A549 (cell line): ENCODE measurements around the gene RAD51. TPM values are rescaled to one million over a fixed set of nuclear protein-coding genes. Genes with fewer than 3 reads are reported as not detected.

Source experiments
- ATAC-seq, 2 experiments: fragments of 200-7000 bp in 1 of 2; fragments of >200 bp in 1 of 2; cut with Nextera tagmentation in 1 of 2; cut with Tn5 transposase in 1 of 2; 3 replicates each; pipeline versions ENCODE4 v1.8.0 to v1.9.1; 2018 to 2020; ENCODE audit warnings: mild to moderate bottlenecking in 1 of 2, moderate library complexity in 1 of 2
- CTCF ChIA-PET: fragments of 300-600 bp; sonication (Branson Sonifier 250); formaldehyde crosslinking; extraction: SDS; loops from one replicate; lab custom pipeline; 2021; ENCODE audit warnings: antibody characterized with exemption, inconsistent platforms; lab: Yijun Ruan, JAX
- POLR2A ChIA-PET: fragments of 350-600 bp; formaldehyde crosslinking; extraction: SDS; loops from one replicate; lab custom pipeline; 2021; ENCODE audit warnings: antibody characterized with exemption, inconsistent platforms; lab: Yijun Ruan, JAX
- DNase-seq, 2 experiments: peaks; one replicate each; pipeline versions ENCODE4 v3.0.0 to v3.0.0-alpha.2; 2011 to 2016; ENCODE audit warnings: low read depth in 1 of 2, low spot score in 1 of 2
- FAIRE-seq: peaks from 2 replicates; lab custom pipeline; 2011; peaks lifted over from hg19 to GRCh38; lab: Jason Lieb, UNC
- H3K27ac ChIP-seq, 2 experiments: fragments of >200 bp; sonication (Bioruptor Twin); formaldehyde crosslinking; 3 replicates each; pipeline ENCODE4 v1.5.1; 2016 to 2017
- H3K4me1 ChIP-seq: fragments of >200 bp; sonication (Bioruptor Twin); formaldehyde crosslinking; 3 replicates; pipeline ENCODE4 v1.6.1; 2016
- H3K4me2 ChIP-seq: fragments of >200 bp; sonication (Bioruptor Twin); formaldehyde crosslinking; 3 replicates; pipeline ENCODE4 v1.6.1; 2016
- H3K4me3 ChIP-seq: fragments of >200 bp; sonication (Bioruptor Twin); formaldehyde crosslinking; 3 replicates; pipeline ENCODE4 v1.5.1; 2016
- H3K9me3 ChIP-seq: fragments of >200 bp; sonication (Bioruptor Twin); formaldehyde crosslinking; 3 replicates; pipeline ENCODE4 v1.6.1; 2016
- ATOH8 ChIP-seq: fragments of 250-450 bp; sonication (Bioruptor Pico); IDR thresholded peaks from 2 replicates; pipeline ENCODE4 v1.5.0; 2020; ENCODE audit warnings: low read depth, mild to moderate bottlenecking, moderate library complexity
- BCL3 ChIP-seq: fragments of >200 bp; sonication (Bioruptor Twin); formaldehyde crosslinking; IDR thresholded peaks from 3 replicates; pipeline ENCODE4 v1.6.1; 2016
- BHLHE40 ChIP-seq: IDR thresholded peaks from 2 replicates; pipeline ENCODE4 v1.6.1; 2012; ENCODE audit warnings: low read depth, low read length, inconsistent platforms
- CBX2 ChIP-seq: fragments of 200-600 bp; sonication (generic); IDR thresholded peaks from 2 replicates; pipeline ENCODE4 v1.6.1; 2016; ENCODE audit warnings: low read depth, mild to moderate bottlenecking, borderline replicate concordance
- E2F6 ChIP-seq: IDR thresholded peaks from 2 replicates; pipeline ENCODE4 v1.6.1; 2012; ENCODE audit warnings: low read depth, borderline replicate concordance
- EHF ChIP-seq: fragments of 250-450 bp; sonication (Bioruptor Pico); IDR thresholded peaks from 2 replicates; pipeline ENCODE4 v1.5.0; 2020; ENCODE audit warnings: mild to moderate bottlenecking
- EP300 ChIP-seq, 2 experiments: fragments of >200 bp; sonication (Bioruptor Twin); formaldehyde crosslinking; IDR thresholded peaks; 2 replicates in 1 of 2; 3 replicates in 1 of 2; pipeline ENCODE4 v1.6.1; 2016 to 2017
- FOSL2 ChIP-seq, 2 experiments: fragments of 450-650 bp in 1 of 2; fragments of >200 bp in 1 of 2; sonication (Bioruptor Twin) in 1 of 2; formaldehyde crosslinking; IDR thresholded peaks; 2 replicates each; pipeline versions ENCODE4 v1.5.0 to v1.6.1; 2016 to 2020; ENCODE audit warnings: mild to moderate bottlenecking in 1 of 2, moderate library complexity in 1 of 2
- GATA3 ChIP-seq: IDR thresholded peaks from 2 replicates; pipeline ENCODE4 v1.6.1; 2012; ENCODE audit warnings: borderline replicate concordance
- HOXB13 ChIP-seq: fragments of 250-450 bp; sonication (Bioruptor Pico); IDR thresholded peaks from 2 replicates; pipeline ENCODE4 v1.5.0; 2020; ENCODE audit warnings: low read depth, mild to moderate bottlenecking, moderate library complexity
- HOXB5 ChIP-seq: fragments of 250-450 bp; sonication (Bioruptor Pico); IDR thresholded peaks from 2 replicates; pipeline ENCODE4 v1.5.0; 2020; ENCODE audit warnings: mild to moderate bottlenecking, moderate library complexity
- JUN ChIP-seq, 2 experiments: fragments of >200 bp; sonication (Bioruptor Twin); formaldehyde crosslinking; IDR thresholded peaks; 2 replicates in 1 of 2; 3 replicates in 1 of 2; pipeline ENCODE4 v1.6.1; 2016 to 2017
- KDM5A ChIP-seq: fragments of 200-600 bp; sonication (generic); IDR thresholded peaks from 2 replicates; pipeline ENCODE4 v1.6.1; 2016; ENCODE audit warnings: antibody characterized with exemption, mild to moderate bottlenecking
- MAFK ChIP-seq: fragments of 450-650 bp; IDR thresholded peaks from 2 replicates; pipeline ENCODE4 v1.6.1; 2014; ENCODE audit not compliant: partially characterized antibody
- MAZ ChIP-seq: fragments of 150-350 bp; IDR thresholded peaks from 2 replicates; pipeline ENCODE4 v1.6.1; 2014; ENCODE audit warnings: antibody characterized with exemption, low read depth, low read length, borderline replicate concordance
- PHF8 ChIP-seq: fragments of 200-600 bp; sonication (generic); IDR thresholded peaks from 2 replicates; pipeline ENCODE4 v1.6.1; 2016; ENCODE audit warnings: low read depth, mild to moderate bottlenecking, antibody characterized with exemption, moderate library complexity, borderline replicate concordance
- POLR2A ChIP-seq: IDR thresholded peaks from 2 replicates; pipeline ENCODE4 v1.6.1; 2012; ENCODE audit warnings: mild to moderate bottlenecking, low read length
- POLR2AphosphoS2 ChIP-seq: conservative IDR thresholded peaks from 2 replicates; pipeline ENCODE4 v1.6.1; 2012; ENCODE audit warnings: low read length, improper control_type of control experiment, inconsistent platforms
- RFX5 ChIP-seq: fragments of 450-650 bp; IDR thresholded peaks from 2 replicates; pipeline ENCODE4 v1.7.1; 2014; ENCODE audit warnings: antibody characterized with exemption, mild to moderate bottlenecking, moderate library complexity
- SMC3 ChIP-seq: fragments of >200 bp; sonication (Bioruptor Twin); formaldehyde crosslinking; IDR thresholded peaks from 3 replicates; pipeline ENCODE4 v1.6.1; 2018; ENCODE audit warnings: inconsistent platforms
- ZC3H11A ChIP-seq: fragments of 450-650 bp; IDR thresholded peaks from 2 replicates; pipeline ENCODE4 v1.6.1; 2014; ENCODE audit warnings: antibody characterized with exemption, mild to moderate bottlenecking
- ZFP36 ChIP-seq: fragments of 450-650 bp; IDR thresholded peaks from 2 replicates; pipeline ENCODE4 v1.6.1; 2014; ENCODE audit warnings: borderline replicate concordance; ENCODE audit not compliant: partially characterized antibody
- WGBS: methylation state at CpG from one replicate; pipeline ENCODE4 v1.1.6; 2017; ENCODE audit errors: missing lambda C conversion rate; 5-methylcytosine and 5-hydroxymethylcytosine counted together
- polyA plus RNA-seq, 4 experiments: library from polyadenylated mRNA; depleted of rRNA in 3 of 4; stranded (reverse); fragments of >200 nt; fragmentation: RNase III in 1 of 4; extraction: RNeasy Plus Mini Kit Qiagen cat#74134 plus additional on column Dnase treatment in 1 of 4; gene quantifications; 2 replicates in 3 of 4; 3 replicates in 1 of 4; pipeline ENCODE4 v1.2.3, GENCODE V29; 2011 to 2017

RAD51 gene
- polyA plus RNA-seq, 2 of the 4 experiments (the other 2 are of a cell fraction), result 12.9 to 14.4 TPM

GRCh38 chr15:40754883-40755811 is 60.2 kb downstream of the RAD51 start, which contains the start of gene RMDN3 (continued):
- TF ChIP-seq MAZ (0 out of 2 replicates have a peak, but pooled peaks have one; percentile 17), POLR2AphosphoS2 (no peak), RFX5 (no peak), HOXB13 (CRISPR knock-in tag) (no peak), FOSL2 (IDR thresholded peaks at IDR 0.05) (no peak), FOSL2 (CRISPR knock-in tag; IDR thresholded peaks at IDR 0.05) (no peak), JUN (IDR thresholded peaks at IDR 0.05) (peak in 1 of 2 experiments; percentile 56; a peak in 2 of 5 replicates), BHLHE40 (no peak), ZFP36 (no peak), BCL3 (peak; percentile 35; the same call in 1 of the 3 replicates), KDM5A (peak; percentile 78), E2F6 (peak; percentile 76), POLR2A (peak; percentile 59), EHF (no peak), EP300 (IDR thresholded peaks at IDR 0.05) (no peak)

- TF ChIP-seq MAFK (no peak), PHF8 (no peak), SMC3 (no peak), GATA3 (no peak), CBX2 (no peak), KDM5A (no peak), POLR2AphosphoS2 (no peak), ZC3H11A (no peak), E2F6 (no peak), ATOH8 (no peak), HOXB5 (CRISPR knock-in tag) (no peak)
- ChIA-PET CTCF (interaction anchor here (0.7 kb wide), 1 partner anchor 185 kb away, joined by 3 read pairs; no protein-coding TSS in a partner anchor), POLR2A (no interaction called here)
- Histone ChIP-seq H3K4me3 (peak overlapping the region; percentile 91), H3K4me1 (0 out of 3 replicates have a peak, but pooled peaks cover 3% of the 10 kb centered on the region), H3K4me2 (peak overlapping the region; percentile 80), H3K27ac (peak overlapping the region; percentile 79 to 92), H3K9me3 (no peaks in the 10 kb centered on the region)
- 80% methylated on average over 10 of the region's 10 CpGs for WGBS
- no peak for ATAC-seq
- no peak for DNase-seq
- FAIRE-seq, result no peak
Measured at GRCh38 chr15:40755812-40756208, 60.8 kb downstream of the RAD51 start.
